Suprapubic skin (tissue), 4 donors: ENCODE measurements around the gene ABCA8.

Source experiments
- EP300 ChIP-seq: sonication (generic); formaldehyde crosslinking; IDR thresholded peaks from one replicate; pipeline ENCODE4 v1.6.1; 2017; ENCODE audit warnings: antibody characterized with exemption
- POLR2A ChIP-seq, 2 donors: fragments of 450-650 bp; IDR thresholded peaks; one replicate each; pipeline ENCODE4 v1.6.1; 2017; ENCODE audit warnings: antibody characterized with exemption in 2 of 2, mild to moderate bottlenecking in 2 of 2, moderate library complexity in 2 of 2
- POLR2AphosphoS5 ChIP-seq, 3 donors: sonication (generic); formaldehyde crosslinking; IDR thresholded peaks; one replicate each; pipeline ENCODE4 v1.6.1; 2017; ENCODE audit warnings: antibody characterized with exemption in 3 of 3
- TF ChIP-seq, protein P1 (sequence below), 2 donors: fragments of 200-600 bp in 1 of 2; fragments of 450-650 bp in 1 of 2; sonication (generic) in 1 of 2; IDR thresholded peaks; one replicate each; pipeline ENCODE4 v1.5.1; 2016 to 2019; ENCODE audit warnings: antibody characterized with exemption in 2 of 2, mild to moderate bottlenecking in 1 of 2, moderate library complexity in 1 of 2

- TF ChIP-seq POLR2AphosphoS5 (IDR thresholded peaks at IDR 0.05) (no peak), POLR2A (IDR thresholded peaks at IDR 0.05) (no peak), EP300 (no peak)
- TF ChIP-seq, protein P1, sequence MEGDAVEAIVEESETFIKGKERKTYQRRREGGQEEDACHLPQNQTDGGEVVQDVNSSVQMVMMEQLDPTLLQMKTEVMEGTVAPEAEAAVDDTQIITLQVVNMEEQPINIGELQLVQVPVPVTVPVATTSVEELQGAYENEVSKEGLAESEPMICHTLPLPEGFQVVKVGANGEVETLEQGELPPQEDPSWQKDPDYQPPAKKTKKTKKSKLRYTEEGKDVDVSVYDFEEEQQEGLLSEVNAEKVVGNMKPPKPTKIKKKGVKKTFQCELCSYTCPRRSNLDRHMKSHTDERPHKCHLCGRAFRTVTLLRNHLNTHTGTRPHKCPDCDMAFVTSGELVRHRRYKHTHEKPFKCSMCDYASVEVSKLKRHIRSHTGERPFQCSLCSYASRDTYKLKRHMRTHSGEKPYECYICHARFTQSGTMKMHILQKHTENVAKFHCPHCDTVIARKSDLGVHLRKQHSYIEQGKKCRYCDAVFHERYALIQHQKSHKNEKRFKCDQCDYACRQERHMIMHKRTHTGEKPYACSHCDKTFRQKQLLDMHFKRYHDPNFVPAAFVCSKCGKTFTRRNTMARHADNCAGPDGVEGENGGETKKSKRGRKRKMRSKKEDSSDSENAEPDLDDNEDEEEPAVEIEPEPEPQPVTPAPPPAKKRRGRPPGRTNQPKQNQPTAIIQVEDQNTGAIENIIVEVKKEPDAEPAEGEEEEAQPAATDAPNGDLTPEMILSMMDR (IDR thresholded peaks at IDR 0.05), result no peak
Observed at GRCh38 chr17:68821860-68822696, 133.1 kb downstream of the ABCA8 start.
